Measurements from ENCODE around the gene GPC5.
A peak's percentile ranks its signal among the peaks of the same experiment; 100 is the strongest.

The GPC5 gene

DNA sequence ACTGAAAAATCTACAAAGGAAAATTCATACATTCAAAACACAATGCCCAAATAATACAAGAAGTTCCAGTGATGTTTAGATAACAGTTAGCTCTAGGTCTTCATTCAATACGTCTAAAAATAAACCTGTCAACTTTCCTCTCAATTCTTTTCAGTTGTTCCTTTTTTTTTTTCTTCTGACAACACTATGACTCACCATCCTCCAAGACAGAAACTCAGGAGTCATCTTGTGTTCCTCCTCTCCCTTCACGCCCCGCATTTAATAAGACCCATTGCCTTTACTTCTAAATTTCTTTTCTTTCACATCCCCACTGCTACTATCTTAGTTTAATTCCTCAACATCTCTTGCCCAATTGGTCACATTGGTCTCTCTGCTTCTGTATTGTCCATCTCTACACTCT is 759.9 kb downstream of the GPC5 start:
- no peak overlapping the region for H3K4me3 ChIP-seq (ENCODE audit: low read depth, low read length)
- TF ChIP-seq, protein P1, sequence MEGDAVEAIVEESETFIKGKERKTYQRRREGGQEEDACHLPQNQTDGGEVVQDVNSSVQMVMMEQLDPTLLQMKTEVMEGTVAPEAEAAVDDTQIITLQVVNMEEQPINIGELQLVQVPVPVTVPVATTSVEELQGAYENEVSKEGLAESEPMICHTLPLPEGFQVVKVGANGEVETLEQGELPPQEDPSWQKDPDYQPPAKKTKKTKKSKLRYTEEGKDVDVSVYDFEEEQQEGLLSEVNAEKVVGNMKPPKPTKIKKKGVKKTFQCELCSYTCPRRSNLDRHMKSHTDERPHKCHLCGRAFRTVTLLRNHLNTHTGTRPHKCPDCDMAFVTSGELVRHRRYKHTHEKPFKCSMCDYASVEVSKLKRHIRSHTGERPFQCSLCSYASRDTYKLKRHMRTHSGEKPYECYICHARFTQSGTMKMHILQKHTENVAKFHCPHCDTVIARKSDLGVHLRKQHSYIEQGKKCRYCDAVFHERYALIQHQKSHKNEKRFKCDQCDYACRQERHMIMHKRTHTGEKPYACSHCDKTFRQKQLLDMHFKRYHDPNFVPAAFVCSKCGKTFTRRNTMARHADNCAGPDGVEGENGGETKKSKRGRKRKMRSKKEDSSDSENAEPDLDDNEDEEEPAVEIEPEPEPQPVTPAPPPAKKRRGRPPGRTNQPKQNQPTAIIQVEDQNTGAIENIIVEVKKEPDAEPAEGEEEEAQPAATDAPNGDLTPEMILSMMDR (conservative IDR thresholded peaks at IDR 0.05; ENCODE audit: low read depth, low read length), result no peak
- DNase-seq (ENCODE audit: low read depth), result peak; percentile 66

DNA sequence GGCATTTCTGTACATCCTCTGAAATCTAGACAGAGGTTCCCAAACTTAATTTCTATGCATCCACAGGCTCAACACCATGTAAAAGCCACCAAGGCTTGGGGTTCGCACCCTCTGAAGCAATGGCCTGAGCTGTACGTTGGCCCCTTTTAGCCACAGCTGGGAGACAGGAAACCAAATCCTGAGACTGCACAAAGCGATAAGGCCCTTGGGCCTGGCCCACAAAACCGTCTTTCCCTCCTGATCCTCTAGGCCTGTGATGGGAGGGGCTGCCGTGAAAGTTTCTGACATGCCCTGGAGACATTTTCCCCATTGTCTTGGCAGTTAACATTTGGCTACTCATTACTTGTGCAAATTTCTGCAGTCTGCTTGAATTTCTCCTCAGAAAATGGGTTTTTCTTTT is 766.4 kb downstream of the GPC5 start:
- no peak for DNase-seq (ENCODE audit: low read depth)
- H3K4me3 ChIP-seq (ENCODE audit: low read depth, low read length), result no peak overlapping the region
- TF ChIP-seq, protein P1 (conservative IDR thresholded peaks at IDR 0.05; ENCODE audit: low read depth, low read length), result no peak

DNA sequence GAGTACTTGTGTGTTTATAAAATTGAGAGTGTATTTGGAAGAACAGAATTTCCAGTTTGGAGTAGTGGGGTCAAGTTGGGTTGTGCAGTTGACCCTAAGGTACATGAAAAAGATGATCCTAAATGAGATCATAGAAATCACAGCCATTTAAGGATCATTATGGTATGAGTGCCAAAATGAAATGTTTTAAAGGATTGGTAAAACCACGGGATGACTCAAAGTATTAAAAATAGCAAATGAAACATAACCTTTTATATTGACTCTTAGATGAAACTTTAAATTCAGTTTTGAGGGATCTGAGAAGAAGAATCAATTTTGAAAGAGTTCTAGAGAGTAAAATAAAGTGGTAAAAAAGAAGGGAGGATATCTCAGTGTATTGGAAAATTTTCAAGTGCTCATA is 773.8 kb downstream of the GPC5 start:
- TF ChIP-seq, protein P1 (conservative IDR thresholded peaks at IDR 0.05; ENCODE audit: low read depth, low read length), result no peak
- no peak overlapping the region for H3K4me3 ChIP-seq (ENCODE audit: low read depth, low read length)

DNA sequence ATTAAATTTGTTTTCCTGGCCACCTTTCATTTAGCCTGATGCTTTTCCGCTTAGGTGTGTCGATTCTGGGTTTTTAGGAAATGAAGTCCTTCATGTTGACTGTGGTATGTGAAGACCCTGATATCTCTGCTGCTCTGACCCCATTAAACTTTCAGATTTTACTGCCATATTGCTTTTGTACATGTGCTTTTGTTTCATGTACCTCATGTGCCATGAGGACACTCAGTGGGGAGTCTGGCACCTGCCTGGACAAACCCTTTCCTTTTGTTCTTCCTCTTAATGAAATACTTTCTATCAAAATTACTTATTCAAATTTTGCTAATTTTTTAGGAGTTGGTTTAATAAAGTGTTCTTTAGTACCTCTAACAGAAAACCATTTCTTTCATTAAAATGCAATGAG is 774.8 kb downstream of the GPC5 start:
- H3K4me3 ChIP-seq (ENCODE audit: low read depth, low read length), result no peak overlapping the region
- DNase-seq (ENCODE audit: low read depth), result no peak
- TF ChIP-seq, protein P1 (conservative IDR thresholded peaks at IDR 0.05; ENCODE audit: low read depth, low read length), result no peak

More for the DNA sequence above, 773.8 kb downstream of the GPC5 start:
- no peak for DNase-seq (ENCODE audit: low read depth)

DNA sequence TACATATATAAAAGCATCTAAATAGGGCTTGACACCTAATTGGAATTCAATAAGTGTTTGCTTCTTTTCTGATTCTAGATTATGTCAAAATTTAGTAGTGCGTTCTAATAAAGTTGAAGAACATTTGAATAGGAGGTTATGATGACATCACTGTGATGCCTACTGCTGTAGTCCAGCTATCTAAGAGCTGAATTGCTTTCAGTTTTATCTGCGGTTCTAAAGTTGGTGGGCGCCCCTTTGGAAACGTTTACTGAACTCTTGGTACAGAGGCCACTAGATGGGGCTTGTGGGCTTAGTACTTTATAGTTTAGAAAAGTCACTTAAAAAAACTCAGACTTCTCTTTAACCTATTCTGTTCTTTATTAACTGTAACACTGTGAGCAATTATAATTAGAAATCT is 776.9 kb downstream of the GPC5 start:
- peak; percentile 93 for DNase-seq (ENCODE audit: low read depth)
- TF ChIP-seq, protein P1 (conservative IDR thresholded peaks at IDR 0.05; ENCODE audit: low read depth, low read length), result peak; percentile 74
- no peak overlapping the region for H3K4me3 ChIP-seq (ENCODE audit: low read depth, low read length)

DNA sequence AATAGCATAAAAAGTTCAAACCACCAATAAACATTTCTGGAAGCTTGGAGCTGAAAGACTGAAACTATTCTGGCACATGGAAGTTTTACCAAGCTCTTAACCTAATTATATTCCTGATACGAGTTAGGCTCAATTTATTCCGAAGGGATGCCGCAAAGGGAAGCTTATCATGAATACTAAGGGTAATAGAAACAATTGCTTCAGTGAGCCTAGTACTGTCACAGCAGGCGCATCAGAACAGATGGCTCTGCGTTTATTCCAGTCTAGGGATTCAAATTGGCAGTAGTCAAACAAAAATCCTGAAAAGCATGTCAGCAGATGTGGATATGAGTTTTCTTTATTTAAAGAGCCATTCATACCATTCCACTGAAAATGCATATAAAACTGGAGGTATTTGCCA is 779.5 kb downstream of the GPC5 start:
- no peak overlapping the region for H3K4me3 ChIP-seq (ENCODE audit: low read depth, low read length)
- TF ChIP-seq, protein P1 (conservative IDR thresholded peaks at IDR 0.05; ENCODE audit: low read depth, low read length), result no peak
- DNase-seq (ENCODE audit: low read depth), result no peak

DNA sequence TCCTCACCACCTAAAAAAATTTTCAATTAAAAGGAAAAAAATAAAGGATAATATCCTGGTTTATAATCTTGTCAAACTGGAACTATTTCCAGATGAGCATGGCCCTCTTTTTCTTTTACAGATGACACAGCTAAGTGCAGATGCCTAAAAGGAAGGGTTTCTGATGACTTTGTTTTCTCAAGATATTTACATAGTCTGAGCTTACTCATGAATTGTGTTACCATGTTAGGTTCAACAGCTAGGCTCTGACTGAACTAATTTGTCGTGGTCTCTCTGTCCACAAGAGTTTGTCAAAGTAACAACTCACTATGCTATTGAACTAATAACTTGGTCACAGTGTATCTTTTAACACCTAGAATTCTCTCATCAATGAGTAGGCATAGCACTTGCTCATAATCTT is 780.8 kb downstream of the GPC5 start:
- no peak for DNase-seq (ENCODE audit: low read depth)
- TF ChIP-seq, protein P1 (conservative IDR thresholded peaks at IDR 0.05; ENCODE audit: low read depth, low read length), result no peak
- H3K4me3 ChIP-seq (ENCODE audit: low read depth, low read length), result no peak overlapping the region

Data from choroid plexus epithelial cell (primary cell).